HG03457 (cell line): ENCODE measurements around the gene KCNH4.

Experiments
- ATAC-seq: cut with Tn5 transposase; IDR thresholded peaks from one replicate; pipeline ENCODE4 v1.9.1; 2021; ENCODE audit warnings: moderate number of reproducible peaks; ENCODE audit not compliant: unreplicated experiment

Gene KCNH4

GRCh38 chr17:42120161-42120769, 60.7 kb downstream of the KCNH4 start:
- ATAC-seq: no peak

- ATAC-seq: no peak
Observed at GRCh38 chr17:42119301-42119700, 61.6 kb downstream of the KCNH4 start.

- ATAC-seq: no peak
Observed at GRCh38 chr17:42118545-42118944, 62.4 kb downstream of the KCNH4 start.

GRCh38 chr17:42118126-42118510, 62.8 kb downstream of the KCNH4 start:
- no peak for ATAC-seq

- ATAC-seq: no peak
Observed at GRCh38 chr17:42117397-42118125, 63.4 kb downstream of the KCNH4 start.

GRCh38 chr17:42116705-42117396, 64.1 kb downstream of the KCNH4 start:
- ATAC-seq: no peak

GRCh38 chr17:42114118-42114517, 66.8 kb downstream of the KCNH4 start:
- no peak for ATAC-seq

- ATAC-seq: no peak
Observed at GRCh38 chr17:42113293-42114069, 67.5 kb downstream of the KCNH4 start.

- ATAC-seq: peak; percentile 39
Observed at GRCh38 chr17:42112552-42113176, 68.3 kb downstream of the KCNH4 start, which contains the start of gene DHX58. Gene DHX58, minus strand, starts transcription at chr17:42112714. Its CDS starts 822 bp downstream, at chr17:42111892.

- ATAC-seq: no peak
Observed at GRCh38 chr17:42111871-42112551, 68.9 kb downstream of the KCNH4 start.

- no peak for ATAC-seq
Observed at GRCh38 chr17:42111265-42111636, 69.7 kb downstream of the KCNH4 start.

- ATAC-seq: no peak
Observed at GRCh38 chr17:42110301-42111264, 70.4 kb downstream of the KCNH4 start.

GRCh38 chr17:42109086-42109485, 71.9 kb downstream of the KCNH4 start:
- ATAC-seq: no peak

- peak; percentile 59 for ATAC-seq
Observed at GRCh38 chr17:42107597-42108576, 73.1 kb downstream of the KCNH4 start.

- no peak for ATAC-seq
Observed at GRCh38 chr17:42107124-42107523, 73.8 kb downstream of the KCNH4 start.
